ENCODE data around the gene DACT1.

DNA sequence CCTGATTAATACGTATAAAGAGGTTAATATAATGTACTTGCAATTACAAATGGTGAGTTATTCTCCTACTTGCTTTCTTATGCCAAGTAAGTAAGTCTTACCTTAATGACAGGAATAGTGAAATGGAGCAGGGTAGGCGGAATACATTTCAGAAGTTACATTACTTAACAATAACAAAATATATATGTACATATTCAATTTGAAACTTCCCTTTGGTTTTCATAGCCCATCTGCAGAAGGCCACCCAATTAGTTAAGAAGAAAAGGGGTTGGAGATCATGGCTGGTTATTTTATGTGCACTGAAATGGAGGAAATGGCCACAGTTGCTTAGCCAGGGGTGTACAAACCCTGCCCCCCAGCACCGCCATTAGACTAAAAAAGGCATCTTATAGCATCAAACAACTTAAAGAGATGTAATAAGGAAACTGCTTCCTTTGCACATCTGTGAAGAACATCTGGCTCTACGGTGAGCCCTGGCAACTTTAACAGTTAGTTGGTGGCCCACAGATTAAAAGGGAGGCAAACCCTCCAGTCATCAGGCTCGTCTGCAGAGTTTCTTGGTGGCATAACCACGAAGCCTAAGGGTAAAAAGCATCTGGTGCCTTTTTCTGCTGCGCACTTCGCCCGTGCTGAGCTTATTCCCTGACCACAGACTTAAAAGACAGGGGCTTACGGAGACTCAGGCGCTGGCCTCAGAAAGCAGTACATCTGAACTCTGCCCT, 38.8 kb upstream of the DACT1 start:
- TF ChIP-seq, protein P1, sequence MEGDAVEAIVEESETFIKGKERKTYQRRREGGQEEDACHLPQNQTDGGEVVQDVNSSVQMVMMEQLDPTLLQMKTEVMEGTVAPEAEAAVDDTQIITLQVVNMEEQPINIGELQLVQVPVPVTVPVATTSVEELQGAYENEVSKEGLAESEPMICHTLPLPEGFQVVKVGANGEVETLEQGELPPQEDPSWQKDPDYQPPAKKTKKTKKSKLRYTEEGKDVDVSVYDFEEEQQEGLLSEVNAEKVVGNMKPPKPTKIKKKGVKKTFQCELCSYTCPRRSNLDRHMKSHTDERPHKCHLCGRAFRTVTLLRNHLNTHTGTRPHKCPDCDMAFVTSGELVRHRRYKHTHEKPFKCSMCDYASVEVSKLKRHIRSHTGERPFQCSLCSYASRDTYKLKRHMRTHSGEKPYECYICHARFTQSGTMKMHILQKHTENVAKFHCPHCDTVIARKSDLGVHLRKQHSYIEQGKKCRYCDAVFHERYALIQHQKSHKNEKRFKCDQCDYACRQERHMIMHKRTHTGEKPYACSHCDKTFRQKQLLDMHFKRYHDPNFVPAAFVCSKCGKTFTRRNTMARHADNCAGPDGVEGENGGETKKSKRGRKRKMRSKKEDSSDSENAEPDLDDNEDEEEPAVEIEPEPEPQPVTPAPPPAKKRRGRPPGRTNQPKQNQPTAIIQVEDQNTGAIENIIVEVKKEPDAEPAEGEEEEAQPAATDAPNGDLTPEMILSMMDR (conservative IDR thresholded peaks at IDR 0.05 in 1 of 2, IDR thresholded peaks at IDR 0.05 in 1 of 2; ENCODE audit: extremely low read depth in 1 of 2, insufficient read depth in 1 of 2, low read depth in 1 of 2, low read length in 2 of 2): no peak
- no peak for TF ChIP-seq EZH2 (IDR thresholded peaks at IDR 0.05; ENCODE audit: borderline replicate concordance, low read length)

Data from mammary epithelial cell (primary cell).